GM19324 (cell line): ENCODE measurements around the gene GGT6.

Source experiments
- ATAC-seq: cut with Tn5 transposase; IDR thresholded peaks from one replicate; pipeline ENCODE4 v1.9.1; 2021; ENCODE audit warnings: mild to moderate bottlenecking, moderate library complexity; ENCODE audit not compliant: unreplicated experiment, low FRiP score

The GGT6 gene

GRCh38 chr17:4511199-4511932 lies 49.0 kb downstream of the GGT6 start:
- no peak for ATAC-seq

GRCh38 chr17:4510618-4510941 lies 49.8 kb downstream of the GGT6 start:
- ATAC-seq: no peak

- ATAC-seq: no peak
Measured at GRCh38 chr17:4509923-4510617, 50.3 kb downstream of the GGT6 start.

GRCh38 chr17:4509401-4509800 lies 51.0 kb downstream of the GGT6 start:
- ATAC-seq: no peak

GRCh38 chr17:4508207-4508606 lies 52.2 kb downstream of the GGT6 start:
- no peak for ATAC-seq

GRCh38 chr17:4507361-4508111 lies 52.8 kb downstream of the GGT6 start:
- ATAC-seq: no peak
